HG03064 (cell line): ENCODE results near the gene LGR4.
"Not testable (repeated sequence)": the region's sequence is repeated elsewhere in the genome, so short reads cannot be mapped to it uniquely, and the experiment has no call there.

ENCODE experiments used
- ATAC-seq: cut with Tn5 transposase; IDR thresholded peaks from one replicate; pipeline ENCODE4 v1.9.1; 2021; ENCODE audit warnings: low read depth; ENCODE audit not compliant: unreplicated experiment

LGR4 gene

GRCh38 chr11:27472398-27473016 lies at the start of gene LGR4:
TSS of gene LGR4 (minus strand) at chr11:27472790. CDS start at chr11:27472302, 488 bp downstream.
- ATAC-seq, result peak; percentile 58

DNA sequence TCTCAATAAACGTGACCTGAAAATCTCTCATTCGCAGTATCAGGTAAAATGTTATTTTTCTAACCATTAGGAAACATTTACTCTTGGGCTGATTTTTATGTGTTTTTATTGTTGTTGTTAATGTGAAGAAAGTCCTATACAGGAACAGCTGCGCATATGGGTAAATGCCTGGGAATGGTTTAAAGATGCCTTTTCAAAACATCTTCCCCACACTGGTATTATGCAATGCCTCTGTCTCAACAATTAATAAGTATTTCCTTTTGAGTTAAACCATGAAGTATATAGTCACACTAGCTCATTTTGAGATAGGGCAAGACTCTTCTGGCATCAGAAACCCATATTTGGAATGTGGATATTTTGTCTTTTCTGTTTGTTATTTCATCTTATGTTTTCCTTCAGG lies 47.6 kb upstream of the LGR4 start:
- no peak for ATAC-seq

GRCh38 chr11:27518518-27518917 lies 45.9 kb upstream of the LGR4 start:
- ATAC-seq, result no peak

DNA sequence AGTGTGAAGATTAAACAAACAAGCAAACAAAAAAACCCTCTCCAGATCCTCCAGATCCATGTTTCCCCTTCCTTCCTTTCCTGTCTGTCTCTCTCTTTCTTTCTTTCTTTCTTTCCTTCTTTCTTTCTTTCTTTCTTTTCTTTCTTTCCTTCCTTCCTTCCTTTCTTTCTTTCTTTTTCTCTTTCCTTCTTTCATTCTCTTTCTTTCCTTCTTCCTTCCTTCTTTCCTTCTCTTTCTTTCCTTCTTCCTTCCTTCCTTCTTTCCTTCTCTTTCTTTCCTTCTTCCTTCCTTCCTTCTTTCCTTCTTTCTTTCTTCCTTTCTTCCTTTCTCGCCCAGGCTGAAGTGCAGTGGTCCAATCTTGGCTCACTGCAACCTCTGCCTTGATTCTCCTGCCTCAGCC lies 44.9 kb upstream of the LGR4 start:
- ATAC-seq, result not testable (repeated sequence)

GRCh38 chr11:27514558-27514957 lies 42.0 kb upstream of the LGR4 start:
- no peak for ATAC-seq

DNA sequence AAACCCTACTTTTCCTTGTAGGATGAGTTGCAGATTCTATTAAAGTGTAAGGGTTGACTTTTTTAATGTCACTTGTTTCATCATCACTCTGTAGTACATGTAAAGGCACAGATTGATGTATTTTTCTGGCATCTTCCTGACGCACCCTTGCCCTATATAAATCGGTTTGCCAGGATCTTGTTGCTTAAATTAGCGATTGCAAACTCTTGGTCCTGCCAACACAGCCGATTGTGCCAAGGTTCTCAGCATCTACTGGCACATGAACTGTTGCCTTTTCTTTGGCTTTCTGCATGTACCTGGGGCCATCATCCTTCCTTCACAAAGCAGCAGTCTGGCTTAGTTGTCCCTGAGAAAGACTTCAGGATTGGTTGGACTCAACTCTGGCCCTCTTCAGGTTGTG lies 41.5 kb upstream of the LGR4 start:
- ATAC-seq, result no peak

DNA sequence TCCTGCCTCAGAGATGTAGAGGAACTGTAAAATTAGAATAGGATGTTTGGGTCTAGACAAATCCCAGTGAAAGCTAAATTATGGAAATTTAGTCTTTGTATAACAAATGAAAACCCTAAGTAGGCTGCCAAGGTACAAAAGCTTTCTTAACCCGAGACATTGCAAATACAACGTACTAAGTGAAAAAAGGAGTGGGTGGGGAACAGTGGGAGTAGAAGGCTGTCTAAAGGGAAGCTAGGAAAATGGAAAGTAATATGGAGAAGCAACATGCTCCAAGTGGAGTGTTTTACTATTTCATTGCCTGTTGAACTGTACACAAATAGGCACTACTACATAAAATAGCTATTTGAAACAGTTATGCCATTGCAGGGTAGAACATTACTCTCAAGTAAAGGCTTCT lies 40.8 kb upstream of the LGR4 start:
- ATAC-seq, result no peak

GRCh38 chr11:27512238-27512637 lies 39.6 kb upstream of the LGR4 start:
- no peak for ATAC-seq

DNA sequence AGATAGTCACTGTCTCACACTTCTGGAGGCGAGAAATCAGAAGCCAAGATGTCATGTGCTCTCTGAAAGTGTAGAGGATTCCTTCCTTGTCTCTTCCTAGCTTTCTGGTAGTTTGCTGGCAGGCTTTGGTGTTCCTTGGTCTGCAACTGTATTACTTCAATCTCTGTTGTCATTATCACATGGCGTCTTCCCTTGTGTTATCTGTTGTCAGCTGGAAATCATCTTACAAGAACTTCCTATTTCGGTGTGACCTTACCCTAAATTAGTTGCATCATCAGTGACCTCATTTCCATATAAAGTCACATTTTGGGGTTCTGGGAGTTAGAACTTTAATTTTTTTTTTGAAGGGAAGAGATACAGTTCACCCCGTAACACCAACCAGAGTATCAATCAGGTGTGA lies 37.3 kb upstream of the LGR4 start:
- no peak for ATAC-seq

- no peak for ATAC-seq
These were observed 35.1 kb upstream of the LGR4 start for GRCh38 chr11:27507557-27508322.

GRCh38 chr11:27506200-27507182 lies 33.9 kb upstream of the LGR4 start, which contains the start of gene LIN7C:
TSS of gene LIN7C (minus strand) at chr11:27506769. CDS start at chr11:27506752, 17 bp downstream.
- ATAC-seq, result peak; percentile 97

- ATAC-seq, result peak; percentile 2
These were observed 33.2 kb upstream of the LGR4 start for GRCh38 chr11:27505781-27506180.

GRCh38 chr11:27504205-27504604 lies 31.6 kb upstream of the LGR4 start:
- no peak for ATAC-seq

DNA sequence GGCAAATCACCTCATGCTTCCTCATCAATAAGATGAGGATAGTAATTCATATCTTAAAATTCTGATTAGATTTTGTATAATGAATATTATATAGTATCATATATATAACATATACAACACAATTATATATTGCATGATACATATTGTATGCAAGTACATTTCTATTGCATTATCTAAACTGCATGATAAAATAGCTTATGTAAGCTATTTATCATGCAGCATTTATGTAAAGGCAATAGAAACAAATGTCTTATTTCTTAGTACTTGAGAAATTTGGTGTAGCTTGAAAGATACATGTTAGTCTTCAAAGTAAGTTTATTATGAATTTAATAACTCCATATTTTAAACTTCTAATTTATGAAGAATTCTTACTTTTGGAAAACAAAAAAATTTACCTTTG lies 28.5 kb upstream of the LGR4 start:
- ATAC-seq, result no peak

DNA sequence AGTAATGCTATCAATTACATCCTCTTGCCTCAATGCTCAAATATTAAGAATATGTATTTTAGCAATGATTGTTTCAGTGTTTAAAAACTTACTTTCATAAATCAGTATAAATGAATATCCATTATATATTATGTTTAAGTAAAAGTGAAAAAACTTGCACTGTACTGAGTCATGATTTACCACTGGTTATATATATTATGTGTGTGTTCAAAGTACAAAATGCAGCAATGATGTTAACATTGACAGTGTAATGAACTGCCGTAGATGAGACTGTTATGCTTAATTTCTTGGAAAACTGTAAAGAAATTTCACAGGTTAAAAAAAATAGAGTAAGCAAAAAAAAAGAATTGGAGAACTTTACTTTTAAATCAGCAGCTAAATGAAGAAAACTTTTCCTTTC lies 25.3 kb upstream of the LGR4 start:
- ATAC-seq, result no peak

- ATAC-seq, result no peak
These were observed 24.8 kb upstream of the LGR4 start for GRCh38 chr11:27497284-27497866.

DNA sequence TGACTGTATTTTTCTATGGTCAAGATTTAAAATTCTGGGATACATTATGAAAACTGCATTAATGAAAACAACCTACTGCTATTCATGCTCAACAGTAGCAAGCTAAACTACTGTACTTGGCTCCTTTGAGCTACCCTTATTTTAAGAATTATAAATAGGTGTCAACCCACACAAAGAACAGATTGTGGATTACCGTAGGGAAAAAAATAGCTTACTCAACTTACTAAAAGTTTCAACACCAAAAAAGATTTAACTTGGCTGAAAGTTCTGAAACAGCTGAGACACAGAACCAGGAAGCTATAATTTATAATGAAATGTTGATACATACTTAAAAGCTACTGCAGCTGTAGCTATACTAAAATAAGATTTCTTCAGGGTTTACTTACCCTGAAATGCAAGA lies 23.9 kb upstream of the LGR4 start:
- no peak for ATAC-seq

GRCh38 chr11:27495710-27496300 lies 23.2 kb upstream of the LGR4 start:
- no peak for ATAC-seq

DNA sequence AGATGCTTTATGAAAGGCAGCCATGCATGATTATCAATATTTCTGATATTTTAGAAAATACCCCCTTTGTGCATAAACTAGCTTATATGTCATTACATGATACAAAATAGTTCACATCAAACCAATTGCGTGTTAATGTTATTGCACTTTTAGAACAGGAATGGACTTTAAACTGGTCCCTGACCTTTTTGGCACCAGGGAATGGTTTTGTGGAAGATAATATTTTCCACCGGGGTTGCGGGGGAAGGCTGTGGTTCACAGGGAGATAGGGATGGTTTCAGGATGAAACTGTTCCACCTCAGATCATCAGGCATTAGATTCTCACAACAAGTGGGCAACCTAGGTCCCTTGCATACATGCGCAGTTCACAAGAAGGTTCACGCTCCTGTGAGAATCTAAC lies 16.5 kb upstream of the LGR4 start:
- no peak for ATAC-seq

- no peak for ATAC-seq
These were observed 15.1 kb upstream of the LGR4 start for GRCh38 chr11:27487706-27488105.
